NB4 (cell line): ENCODE measurements around the gene CIAPIN1.

Experiments used
- MAX ChIP-seq: IDR thresholded peaks from 2 replicates; pipeline ENCODE4 v1.6.1; 2011; ENCODE audit warnings: low read depth, low read length
- POLR2A ChIP-seq: IDR thresholded peaks from 2 replicates; pipeline ENCODE4 v1.6.1; 2011; ENCODE audit warnings: mild to moderate bottlenecking; ENCODE audit not compliant: insufficient read length; ENCODE audit errors: extremely low read depth

DNA sequence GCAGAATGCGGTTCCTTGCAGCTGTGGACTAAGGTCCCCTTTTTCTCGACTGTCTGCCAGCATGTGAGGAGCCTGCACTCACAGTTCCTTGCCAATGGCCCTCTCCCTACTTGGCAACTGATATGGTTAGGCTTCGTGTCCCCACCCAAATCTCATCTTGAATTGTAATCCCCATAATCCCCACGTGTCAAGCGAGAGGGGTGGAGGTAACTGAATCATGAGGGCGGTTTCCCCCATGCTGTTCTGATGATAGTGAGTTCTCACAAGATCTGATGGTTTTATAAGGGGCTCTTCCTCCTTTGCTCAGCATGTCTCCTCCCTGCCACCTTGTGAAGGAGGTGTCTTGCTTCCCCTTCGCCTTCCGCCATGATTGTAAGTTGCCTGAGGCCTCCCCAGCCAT lies 19.9 kb downstream of the CIAPIN1 start:
- TF ChIP-seq POLR2A (no peak), MAX (no peak)
